IMR-90 (cell line): ENCODE measurements around the gene SLAMF8. TPM values are rescaled to one million over a fixed set of nuclear protein-coding genes. Genes with fewer than 3 reads are reported as not detected.

Experiments
- CEBPB ChIP-seq: IDR thresholded peaks from 2 replicates; pipeline ENCODE4 v1.6.1; 2012; ENCODE audit warnings: low read depth, low read length, improper control_type of control experiment
- POLR2A ChIP-seq: IDR thresholded peaks from 2 replicates; pipeline ENCODE4 v1.6.1; 2012; ENCODE audit warnings: mild to moderate bottlenecking, low read depth, low read length
- RAD21 ChIP-seq: IDR thresholded peaks from 2 replicates; pipeline ENCODE4 v1.6.1; 2012; ENCODE audit warnings: low read length, improper control_type of control experiment
- SMC3 ChIP-seq: fragments of 150-350 bp; IDR thresholded peaks from 2 replicates; pipeline ENCODE4 v1.6.1; 2016; ENCODE audit warnings: low read depth, mild to moderate bottlenecking, antibody characterized with exemption, low read length, moderate library complexity
- polyA plus RNA-seq, 3 experiments: library from polyadenylated mRNA; depleted of rRNA; stranded (reverse); fragments of >200 nt; gene quantifications; 2 replicates each; pipeline ENCODE4 v1.2.3, GENCODE V29; 2012; ENCODE audit warnings: low replicate concordance in 1 of 3
- total RNA-seq: library from RNA; depleted of rRNA; stranded (reverse); fragments of >200 nt; gene quantifications from 2 replicates; pipeline ENCODE4 v1.2.3, GENCODE V29; 2012
- TF ChIP-seq, protein P1 (sequence below): fragments of 150-350 bp; IDR thresholded peaks from 2 replicates; pipeline ENCODE4 v1.6.1; 2017; ENCODE audit warnings: mild to moderate bottlenecking, antibody characterized with exemption, low read length, low read depth

Gene SLAMF8
- total and polyA plus RNA-seq, 2 of the 4 experiments (the other 2 are of a cell fraction), result 0.07 TPM; not detected in 1

DNA sequence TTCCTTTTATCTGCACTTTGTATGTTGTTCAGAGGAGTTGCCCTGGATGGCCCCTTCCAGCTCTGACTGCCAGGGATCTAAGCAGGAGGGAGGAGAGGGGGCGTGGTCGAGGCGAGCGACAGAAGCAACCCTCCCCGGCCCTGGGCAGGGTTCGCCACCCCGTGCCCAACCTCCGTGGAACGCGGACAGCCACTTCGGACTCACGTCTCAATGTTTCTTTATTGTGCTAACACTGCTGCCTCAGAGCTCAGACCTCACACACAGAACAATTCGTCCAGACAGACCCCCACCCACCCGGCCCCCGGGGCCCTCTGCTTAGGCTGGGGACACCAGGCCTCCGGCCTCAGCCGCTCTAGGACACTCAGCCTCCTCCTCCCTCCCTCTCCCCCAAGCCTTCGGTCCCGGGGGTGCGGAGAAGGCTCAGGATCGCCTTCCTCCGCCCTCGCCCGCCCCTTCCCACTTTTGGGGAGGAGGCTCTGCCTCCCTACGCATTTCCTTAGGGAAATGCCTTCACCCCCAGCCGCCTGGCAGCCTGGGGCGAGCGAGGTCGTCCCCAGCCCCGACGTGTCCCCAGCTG lies 27.5 kb downstream of the SLAMF8 start (continued):
- TF ChIP-seq SMC3 (no peak), CEBPB (no peak), RAD21 (no peak), POLR2A (no peak)
- TF ChIP-seq, protein P1, sequence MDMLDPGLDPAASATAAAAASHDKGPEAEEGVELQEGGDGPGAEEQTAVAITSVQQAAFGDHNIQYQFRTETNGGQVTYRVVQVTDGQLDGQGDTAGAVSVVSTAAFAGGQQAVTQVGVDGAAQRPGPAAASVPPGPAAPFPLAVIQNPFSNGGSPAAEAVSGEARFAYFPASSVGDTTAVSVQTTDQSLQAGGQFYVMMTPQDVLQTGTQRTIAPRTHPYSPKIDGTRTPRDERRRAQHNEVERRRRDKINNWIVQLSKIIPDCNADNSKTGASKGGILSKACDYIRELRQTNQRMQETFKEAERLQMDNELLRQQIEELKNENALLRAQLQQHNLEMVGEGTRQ, result no peak
